ENCODE data around the gene CA5A. TPM values are rescaled to one million over a fixed set of nuclear protein-coding genes. Genes with fewer than 3 reads are reported as not detected.
"Not testable (repeated sequence)": the region's sequence is repeated elsewhere in the genome, so short reads cannot be mapped to it uniquely, and the experiment has no call there.

CA5A gene
- total RNA-seq, 2 experiments from 2014 or later = not detected

DNA sequence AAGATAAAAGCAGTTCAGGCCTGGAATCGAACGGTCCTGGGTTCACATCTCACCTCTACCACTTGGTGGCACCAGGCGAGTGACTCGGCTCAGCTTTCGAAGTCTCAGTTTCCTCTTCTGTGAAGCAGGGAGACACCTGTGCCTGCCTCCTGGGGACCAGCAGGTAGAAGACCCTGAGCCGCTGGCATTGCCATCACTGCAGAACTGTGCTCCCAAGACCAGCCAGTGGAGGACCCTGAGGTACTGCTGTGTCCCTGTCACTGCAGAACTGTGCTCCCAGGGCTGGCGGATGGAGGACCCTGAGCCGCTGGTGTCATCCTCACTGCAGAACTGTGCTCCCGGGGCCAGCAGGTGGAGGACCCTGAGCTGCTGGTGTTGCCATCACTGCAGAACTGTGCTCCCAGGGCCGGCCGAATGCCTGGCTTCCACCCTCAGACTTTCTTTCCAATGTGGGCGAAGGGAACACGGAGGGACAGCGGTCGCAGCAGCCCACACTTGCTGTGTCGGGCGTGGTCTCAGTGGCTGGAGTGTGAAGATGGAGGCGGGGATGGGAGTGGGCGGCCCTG is 58.3 kb downstream of the CA5A start:
- no peaks in the 10 kb centered on the region for H3K9me3 ChIP-seq (ENCODE audit: control insufficient read depth in 1 of 2, insufficient read depth in 1 of 2, low read length in 2 of 2)
- ATAC-seq (ENCODE audit: poor library complexity) (no peak), DNase-seq (peak in 3 of 14 experiments; percentile 30 to 38 (median 30))
- Mint-ChIP-seq H3K9me3 (no peaks in the 10 kb centered on the region), H3K27ac (no peak overlapping the region), H3K4me3 (no peak overlapping the region), H3K27me3 (no peaks in the 10 kb centered on the region), H3K36me3 (ENCODE audit: low read depth) (no peaks in the 10 kb centered on the region), H3K4me1 (ENCODE audit: low read depth) (peaks cover 11% of the 10 kb centered on the region)
- ChIA-PET POLR2A (no interaction called here), CTCF (no interaction called here)
- no peaks in the 10 kb centered on the region for H3K27me3 ChIP-seq (ENCODE audit: control insufficient read depth in 1 of 2, insufficient read depth in 2 of 2, low read length in 2 of 2)
- TF ChIP-seq, protein P1, sequence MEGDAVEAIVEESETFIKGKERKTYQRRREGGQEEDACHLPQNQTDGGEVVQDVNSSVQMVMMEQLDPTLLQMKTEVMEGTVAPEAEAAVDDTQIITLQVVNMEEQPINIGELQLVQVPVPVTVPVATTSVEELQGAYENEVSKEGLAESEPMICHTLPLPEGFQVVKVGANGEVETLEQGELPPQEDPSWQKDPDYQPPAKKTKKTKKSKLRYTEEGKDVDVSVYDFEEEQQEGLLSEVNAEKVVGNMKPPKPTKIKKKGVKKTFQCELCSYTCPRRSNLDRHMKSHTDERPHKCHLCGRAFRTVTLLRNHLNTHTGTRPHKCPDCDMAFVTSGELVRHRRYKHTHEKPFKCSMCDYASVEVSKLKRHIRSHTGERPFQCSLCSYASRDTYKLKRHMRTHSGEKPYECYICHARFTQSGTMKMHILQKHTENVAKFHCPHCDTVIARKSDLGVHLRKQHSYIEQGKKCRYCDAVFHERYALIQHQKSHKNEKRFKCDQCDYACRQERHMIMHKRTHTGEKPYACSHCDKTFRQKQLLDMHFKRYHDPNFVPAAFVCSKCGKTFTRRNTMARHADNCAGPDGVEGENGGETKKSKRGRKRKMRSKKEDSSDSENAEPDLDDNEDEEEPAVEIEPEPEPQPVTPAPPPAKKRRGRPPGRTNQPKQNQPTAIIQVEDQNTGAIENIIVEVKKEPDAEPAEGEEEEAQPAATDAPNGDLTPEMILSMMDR (IDR thresholded peaks at IDR 0.05) = no peak
- H3K4me3 ChIP-seq (ENCODE audit: low read length) = no peak overlapping the region
- intact Hi-C loops (cut with DNase I, micrococcal nuclease) = loop anchor here in 1 of 2 experiments (5.0 kb wide), 1 partner anchor 326 kb away; no protein-coding TSS in a partner anchor
- no peaks in the 10 kb centered on the region for H3K36me3 ChIP-seq (ENCODE audit: insufficient read depth, low read length)
- no peak overlapping the region for H3K27ac ChIP-seq (ENCODE audit: low read depth in 1 of 2, low read length in 2 of 2)
- H3K4me1 ChIP-seq (ENCODE audit: insufficient read depth, low read length) = peaks cover 11% of the 10 kb centered on the region

DNA sequence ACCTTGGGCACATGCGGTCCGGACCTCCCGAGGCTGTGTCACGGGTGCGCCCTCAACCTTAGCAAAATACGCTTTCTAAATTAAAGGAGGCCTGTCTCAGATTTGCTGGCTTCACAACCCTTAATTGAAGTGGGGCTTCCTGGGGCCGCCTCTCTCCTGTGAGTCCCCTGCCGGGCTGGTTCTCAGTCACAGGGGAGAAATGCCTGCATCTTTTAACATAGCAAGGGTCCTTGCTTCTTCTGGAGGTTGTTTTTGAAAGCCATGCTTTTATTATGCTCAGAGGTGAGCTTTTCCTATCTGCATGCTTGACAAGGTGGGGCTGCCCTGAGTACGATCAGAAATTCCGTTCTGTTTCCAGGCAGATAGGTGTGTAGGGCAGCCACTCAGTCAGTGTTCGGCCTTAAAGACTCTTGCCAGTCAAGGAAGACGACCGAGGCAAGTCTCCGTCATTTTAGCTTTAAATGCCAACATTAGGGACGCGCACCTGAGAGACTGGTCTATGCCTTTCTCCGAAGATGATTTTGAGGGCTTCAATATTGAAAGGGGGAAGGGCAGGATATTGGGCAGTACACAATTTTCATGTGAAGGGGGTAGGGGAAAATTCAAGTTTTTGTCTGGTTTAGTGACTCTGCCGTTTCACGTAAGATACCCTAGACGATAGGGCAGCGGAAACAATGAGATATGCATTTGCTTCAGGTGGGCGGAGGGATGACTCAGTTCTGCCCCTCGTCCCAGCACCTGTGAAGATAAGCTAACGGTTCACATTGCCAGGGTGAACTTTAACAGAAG is 61.5 kb downstream of the CA5A start:
- Mint-ChIP-seq H3K4me1 (ENCODE audit: low read depth) (peaks cover 19% of the 10 kb centered on the region), H3K9me3 (no peaks in the 10 kb centered on the region), H3K27me3 (no peaks in the 10 kb centered on the region), H3K27ac (no peak overlapping the region), H3K36me3 (ENCODE audit: low read depth) (no peaks in the 10 kb centered on the region), H3K4me3 (no peak overlapping the region)
- intact Hi-C loops (cut with DNase I, micrococcal nuclease) = loop anchor here in 1 of 2 experiments (5.0 kb wide), 1 partner anchor 323 kb away; no protein-coding TSS in a partner anchor
- DNase-seq (peak in 6 of 14 experiments; percentile 29 to 68 (median 41)), ATAC-seq (ENCODE audit: poor library complexity) (peak; percentile 40)
- CTCF ChIA-PET = interaction anchor here (1.0 to 2.9 kb wide), 2 partner anchors 21 to 95 kb away, joined by 3 to 35 read pairs; no protein-coding TSS in a partner anchor
- Histone ChIP-seq H3K9me3 (ENCODE audit: control insufficient read depth in 1 of 2, insufficient read depth in 1 of 2, low read length in 2 of 2) (no peaks in the 10 kb centered on the region), H3K36me3 (ENCODE audit: insufficient read depth, low read length) (no peaks in the 10 kb centered on the region), H3K27ac (ENCODE audit: low read depth in 1 of 2, low read length in 2 of 2) (no peak overlapping the region), H3K4me1 (ENCODE audit: insufficient read depth, low read length) (peaks cover 17% of the 10 kb centered on the region), H3K4me3 (ENCODE audit: low read length) (peak overlapping the region; percentile 9), H3K27me3 (ENCODE audit: control insufficient read depth in 1 of 2, insufficient read depth in 2 of 2, low read length in 2 of 2) (no peaks in the 10 kb centered on the region)
- TF ChIP-seq, protein P1 (IDR thresholded peaks at IDR 0.05) = no peak
- POLR2A ChIA-PET = no interaction called here

DNA sequence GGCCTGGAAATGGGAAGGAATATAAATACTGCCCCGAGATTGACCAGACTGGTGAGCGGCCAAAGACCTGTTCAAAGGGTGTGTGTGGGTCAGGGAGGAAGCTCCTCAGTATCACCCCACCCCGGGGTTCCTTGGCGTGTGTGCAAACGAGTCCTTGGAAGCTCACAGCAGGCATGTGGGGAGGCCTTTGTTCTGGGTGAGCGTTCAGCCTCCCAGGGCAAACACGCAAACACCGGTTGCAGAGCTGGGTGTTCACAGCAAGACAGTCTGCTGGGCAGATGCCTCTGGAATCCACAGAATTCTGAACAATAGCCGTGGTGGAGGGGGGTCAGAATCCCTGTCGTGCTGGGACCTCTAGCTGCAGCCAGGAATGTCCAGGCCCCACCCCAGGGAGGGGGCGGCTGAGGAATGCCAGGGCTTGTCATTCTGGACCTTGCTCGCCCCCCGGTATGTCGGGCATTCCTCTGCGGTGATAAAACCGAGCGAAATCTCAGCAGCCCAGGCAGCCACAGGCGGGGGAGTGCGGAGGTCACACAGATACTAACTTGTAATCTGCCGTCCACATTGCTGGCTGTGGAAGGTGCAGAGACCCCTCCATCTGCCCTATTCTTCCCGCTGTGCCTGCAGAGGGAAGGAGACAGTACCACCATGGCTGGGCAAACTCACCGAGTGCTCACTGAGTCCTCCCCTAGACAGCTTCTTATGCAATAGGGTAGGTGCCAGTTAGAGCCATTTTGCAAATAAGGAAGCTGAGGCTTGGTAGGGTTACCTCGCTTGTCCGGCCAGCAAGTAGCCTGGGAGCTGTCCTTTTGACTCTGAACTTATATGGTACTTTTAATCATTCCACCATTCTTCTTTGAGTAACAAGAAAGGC is 65.7 kb downstream of the CA5A start:
- H3K36me3 ChIP-seq (ENCODE audit: insufficient read depth, low read length); H3K27me3 ChIP-seq (ENCODE audit: control insufficient read depth in 1 of 2, insufficient read depth in 2 of 2, low read length in 2 of 2); H3K9me3 ChIP-seq (ENCODE audit: control insufficient read depth in 1 of 2, insufficient read depth in 1 of 2, low read length in 2 of 2); H3K4me3 ChIP-seq (ENCODE audit: low read length); ATAC-seq (ENCODE audit: poor library complexity); H3K27me3 Mint-ChIP-seq; H3K27ac ChIP-seq (ENCODE audit: low read depth in 1 of 2, low read length in 2 of 2); H3K9me3 Mint-ChIP-seq: not testable (repeated sequence)
- ChIA-PET POLR2A (interaction anchor here (1.1 to 6.3 kb wide), 6 partner anchors 11 to 105 kb away, joined by 3 to 52 read pairs (median 7); partner anchors contain the start of gene KLHDC4), CTCF (interaction anchor here (0.7 to 5.6 kb wide), 18 partner anchors 14 to 102 kb away, joined by 3 to 127 read pairs (median 4); no protein-coding TSS in a partner anchor)
- H3K4me1 ChIP-seq (ENCODE audit: insufficient read depth, low read length) = peaks cover 51% of the 10 kb centered on the region
- peak in 1 of 14 experiments; percentile 31 for DNase-seq
- Mint-ChIP-seq H3K36me3 (ENCODE audit: low read depth) (peaks cover 12% of the 10 kb centered on the region), H3K27ac (peak overlapping the region; percentile 85), H3K4me1 (ENCODE audit: low read depth) (peaks cover 48% of the 10 kb centered on the region), H3K4me3 (peak overlapping the region; percentile 74)
- intact Hi-C loops (cut with DNase I, micrococcal nuclease) = loop anchor here (1.0 kb wide), 3 partner anchors 20 to 91 kb away; no protein-coding TSS in a partner anchor

DNA sequence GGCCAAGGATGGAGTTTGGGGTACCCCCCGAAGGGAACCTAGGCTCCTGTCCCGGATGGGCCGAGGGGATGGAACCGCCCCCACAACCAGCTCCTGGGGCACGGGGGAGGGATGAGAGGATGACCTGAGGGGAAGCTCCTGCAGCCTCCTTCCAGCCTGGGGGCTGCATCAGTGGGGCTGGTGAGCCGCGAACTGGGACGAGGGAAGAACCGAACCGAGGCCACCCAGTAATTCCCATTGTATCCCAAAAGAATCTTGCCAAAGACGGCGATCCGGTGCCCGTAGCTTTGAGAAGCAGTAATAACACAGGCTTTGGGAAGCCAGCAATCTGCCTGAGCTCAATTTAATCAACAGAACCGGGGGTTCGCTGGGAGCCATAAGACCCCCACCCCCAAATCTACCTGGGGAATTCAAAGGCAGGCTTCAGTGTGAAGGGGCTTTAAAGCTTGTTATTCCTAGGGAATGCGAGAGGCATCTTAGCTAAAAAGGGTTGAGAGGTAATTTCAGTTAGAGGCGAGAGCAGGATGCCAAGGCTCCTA is 66.4 kb downstream of the CA5A start:
- H3K4me1 ChIP-seq (ENCODE audit: insufficient read depth, low read length) = peaks cover 52% of the 10 kb centered on the region
- POLR2A ChIA-PET = interaction anchor here (0.7 to 6.3 kb wide), 11 partner anchors 14 to 104 kb away, joined by 3 to 52 read pairs (median 8); partner anchors contain the start of genes BANP and KLHDC4
- H3K27ac ChIP-seq (ENCODE audit: low read depth in 1 of 2, low read length in 2 of 2); H3K4me3 ChIP-seq (ENCODE audit: low read length); H3K36me3 ChIP-seq (ENCODE audit: insufficient read depth, low read length); H3K27me3 ChIP-seq (ENCODE audit: control insufficient read depth in 1 of 2, insufficient read depth in 2 of 2, low read length in 2 of 2); H3K27me3 Mint-ChIP-seq; H3K9me3 Mint-ChIP-seq; ATAC-seq (ENCODE audit: poor library complexity); H3K9me3 ChIP-seq (ENCODE audit: control insufficient read depth in 1 of 2, insufficient read depth in 1 of 2, low read length in 2 of 2): not testable (repeated sequence)
- Mint-ChIP-seq H3K27ac (peak overlapping the region; percentile 89), H3K4me3 (peak overlapping the region; percentile 74), H3K4me1 (ENCODE audit: low read depth) (peaks cover 48% of the 10 kb centered on the region), H3K36me3 (ENCODE audit: low read depth) (peaks cover 13% of the 10 kb centered on the region)
- peak in 1 of 14 experiments; percentile 35 for DNase-seq
- intact Hi-C loops (cut with DNase I, micrococcal nuclease) = loop anchor here in 1 of 2 experiments (10.0 kb wide), 1 partner anchor 485 kb away; the partner anchor contains the start of gene FBXO31
- CTCF ChIA-PET = interaction anchor here (2.2 to 5.6 kb wide), 4 partner anchors 17 to 101 kb away, joined by 13 to 127 read pairs (median 23); no protein-coding TSS in a partner anchor

Measured in CD4-positive, alpha-beta T cell (primary cell).